Limb (tissue), 2 donors: Measurements from ENCODE around the gene TEPSIN.

Source experiments
- DNase-seq, 2 donors: peaks; one replicate each; pipeline ENCODE4 v3.0.0-alpha.2; 2016; ENCODE audit errors: extremely low spot score in 2 of 2

The TEPSIN gene

GRCh38 chr17:81198826-81199481, 39.9 kb downstream of the TEPSIN start:
- no peak for DNase-seq

GRCh38 chr17:81197831-81198490, 40.9 kb downstream of the TEPSIN start:
- no peak for DNase-seq

- DNase-seq, result no peak
These were observed 41.5 kb downstream of the TEPSIN start for GRCh38 chr17:81197409-81197795.

DNA sequence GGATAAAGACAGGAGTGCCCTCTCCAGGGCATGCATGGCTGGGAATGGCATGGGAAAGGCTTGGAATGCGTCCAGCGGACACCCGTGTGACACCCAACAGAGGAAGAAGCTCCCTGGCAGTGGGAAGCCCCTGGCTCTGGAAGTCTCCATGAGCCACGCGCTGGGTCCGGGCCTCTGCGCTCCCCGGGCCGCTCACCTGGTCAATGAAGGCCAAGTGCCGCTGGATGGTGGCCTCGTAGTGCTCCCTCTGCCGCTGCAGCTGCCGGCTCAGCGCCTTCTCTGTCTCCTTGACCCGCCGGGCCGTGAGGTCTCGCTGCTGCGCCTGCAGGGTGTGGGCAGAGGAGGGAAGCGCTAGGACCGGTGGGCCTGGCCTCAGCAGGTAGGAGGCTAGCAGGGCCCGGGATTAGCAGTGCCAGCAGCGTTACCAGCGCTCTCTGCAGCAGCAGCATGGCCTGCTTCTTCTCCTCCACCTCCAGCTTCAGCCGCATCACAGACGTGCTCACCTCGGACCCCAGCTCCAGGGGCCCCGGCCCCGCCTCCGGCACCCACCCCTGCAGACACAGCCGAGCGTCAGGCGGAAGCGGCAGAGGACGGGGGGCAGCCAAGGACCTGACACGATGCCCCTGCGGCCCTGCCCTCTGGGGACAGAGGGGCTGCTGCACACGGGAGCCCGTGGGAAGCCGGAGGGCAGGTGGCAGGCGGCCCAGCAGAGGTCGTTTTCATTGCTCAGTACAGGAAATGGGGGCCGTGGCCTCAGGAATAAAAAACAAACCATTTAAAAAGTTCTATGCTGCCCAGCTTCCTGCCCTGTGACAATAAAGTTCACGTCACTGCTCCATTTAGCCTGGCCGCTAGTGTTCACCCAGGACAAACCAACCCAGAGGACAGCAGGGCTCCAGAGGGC, 42.1 kb downstream of the TEPSIN start:
- no peak for DNase-seq

GRCh38 chr17:81195941-81196495, 42.8 kb downstream of the TEPSIN start:
- no peak for DNase-seq

GRCh38 chr17:81194941-81195901, 43.6 kb downstream of the TEPSIN start:
- no peak for DNase-seq

- no peak for DNase-seq
These were observed 44.6 kb downstream of the TEPSIN start for GRCh38 chr17:81194225-81194760.

DNA sequence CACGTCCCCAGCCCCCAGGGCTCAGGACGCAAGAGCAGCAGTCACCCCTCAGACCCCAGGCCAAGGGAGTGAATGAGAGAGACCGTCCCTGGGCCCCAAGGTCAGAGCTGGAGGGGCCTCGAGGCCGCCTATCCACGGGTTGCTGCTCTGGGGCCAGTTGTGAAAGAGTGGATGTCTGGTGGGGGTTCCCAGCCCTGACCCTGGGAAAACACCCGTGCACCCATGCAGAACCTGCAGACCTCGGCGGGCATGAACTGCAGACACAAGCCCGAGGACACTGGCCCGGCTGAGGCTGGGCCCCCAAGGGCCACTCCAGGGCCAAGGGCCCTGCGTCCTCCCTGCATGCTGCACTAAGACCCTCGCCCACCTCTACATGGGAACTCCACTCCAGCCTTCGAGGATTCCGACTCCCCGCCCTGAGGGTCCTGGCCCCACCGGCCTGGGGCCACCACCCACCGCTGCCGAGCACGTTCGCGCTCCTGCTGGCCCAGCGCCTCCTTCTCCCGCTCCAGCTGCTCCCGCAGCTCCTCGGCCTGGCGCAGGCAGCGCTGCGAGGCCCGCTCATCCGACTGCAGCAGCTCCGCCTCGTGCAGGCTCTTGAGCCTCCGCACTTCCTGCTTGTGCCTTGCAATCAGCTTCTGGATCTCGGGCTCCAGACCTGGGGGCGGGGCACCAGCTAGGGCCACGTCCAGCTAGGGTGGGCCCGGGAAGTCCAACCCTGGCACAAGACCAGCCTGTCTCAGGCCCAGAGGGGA, 45.2 kb downstream of the TEPSIN start:
- no peak for DNase-seq

- DNase-seq, result no peak
These were observed 45.8 kb downstream of the TEPSIN start for GRCh38 chr17:81193051-81193410.

DNA sequence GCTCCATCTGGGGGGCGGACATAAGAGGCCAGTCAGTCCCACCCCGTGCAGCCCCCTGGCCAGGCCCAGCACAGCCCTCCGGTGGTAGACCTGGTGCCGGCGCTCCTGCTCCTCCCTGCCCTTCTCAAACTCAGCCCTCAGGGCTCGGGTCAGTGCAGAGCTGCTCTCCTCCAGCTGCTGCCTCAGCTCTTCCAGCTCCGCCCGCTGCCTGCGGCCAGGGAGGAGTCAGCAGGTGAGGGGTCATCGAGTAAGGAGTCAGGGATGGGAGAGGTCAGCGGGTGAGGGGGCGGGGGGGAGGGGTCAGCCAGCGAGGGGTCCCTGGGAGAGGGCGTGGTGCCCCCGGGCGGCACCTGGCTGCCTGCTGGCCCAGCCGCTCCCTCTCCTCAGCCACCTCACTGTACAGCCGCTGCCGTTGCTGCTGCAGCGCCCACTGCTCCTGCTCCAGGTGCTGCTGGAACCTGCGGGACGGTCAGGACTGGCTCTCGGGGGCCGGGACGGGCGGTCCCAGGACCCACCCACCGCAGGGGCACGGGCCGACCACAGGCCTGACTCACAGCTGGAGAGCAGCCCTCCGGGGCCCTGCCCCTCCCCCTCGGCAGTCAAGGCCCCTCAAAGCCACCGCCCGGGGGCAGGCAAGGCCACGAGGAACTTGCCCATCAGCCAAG, 46.3 kb downstream of the TEPSIN start:
- no peak for DNase-seq

DNA sequence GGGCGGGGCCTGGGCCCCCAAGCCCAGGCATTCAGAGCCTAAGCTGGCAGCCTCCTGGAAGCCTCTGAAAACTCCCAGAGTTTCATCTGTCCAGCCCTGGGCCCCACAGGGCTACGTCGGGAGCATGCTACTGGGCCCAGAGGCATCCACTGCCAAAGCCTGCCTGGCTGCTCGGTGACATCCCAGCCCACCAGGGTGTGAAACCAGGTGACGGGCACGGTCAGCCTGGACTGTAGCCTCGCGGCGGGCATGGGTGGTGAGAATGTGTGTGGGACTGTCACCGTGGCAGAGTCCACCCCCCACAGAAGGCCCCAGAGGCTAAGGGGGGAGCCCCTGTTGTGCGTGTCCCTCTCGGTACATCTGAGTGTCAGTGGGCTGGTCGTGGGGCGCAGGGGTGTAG, 47.2 kb downstream of the TEPSIN start:
- DNase-seq, result no peak

DNA sequence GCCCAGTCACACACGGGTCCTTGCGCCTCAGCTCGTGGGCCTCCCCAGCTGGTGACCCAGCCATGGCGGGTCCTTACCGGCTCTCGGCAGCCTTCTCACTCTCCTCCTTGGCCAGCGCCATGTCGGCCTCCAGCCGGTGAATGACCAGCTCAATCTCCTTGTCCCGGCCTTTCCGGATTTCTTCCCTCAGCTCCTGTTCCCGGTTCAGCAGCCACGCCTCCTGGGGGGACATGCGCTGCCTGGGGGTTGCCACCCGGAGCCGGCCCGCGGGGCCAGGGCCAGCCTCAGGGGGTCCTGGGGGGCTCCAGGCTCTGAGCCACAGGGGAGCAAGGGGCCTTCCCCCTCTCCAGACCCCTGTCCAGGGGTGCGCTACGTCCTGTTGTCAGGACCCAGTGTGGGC, 47.7 kb downstream of the TEPSIN start:
- no peak for DNase-seq

DNA sequence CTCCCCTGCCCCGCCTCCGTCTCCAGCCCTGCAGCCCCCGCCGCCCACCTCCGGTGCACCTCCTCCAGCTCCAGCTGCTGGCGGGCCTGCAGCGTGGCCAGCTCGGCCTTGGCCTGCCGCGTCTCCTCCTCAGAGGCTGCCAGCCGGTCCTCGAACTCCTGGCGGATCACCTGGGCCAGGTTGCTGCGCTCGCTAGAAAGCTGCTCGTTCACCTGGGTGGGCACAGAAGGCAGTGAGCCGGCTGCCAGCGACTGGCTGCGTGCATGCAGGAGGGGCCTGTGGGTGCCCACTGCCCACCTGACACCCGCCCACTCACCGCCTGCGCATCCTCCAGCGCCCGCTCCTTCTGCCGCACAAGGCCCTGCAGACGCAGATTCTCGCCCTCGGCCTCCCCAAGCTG, 48.3 kb downstream of the TEPSIN start:
- DNase-seq, result no peak

- DNase-seq, result no peak
These were observed 49.0 kb downstream of the TEPSIN start for GRCh38 chr17:81189670-81190530.

DNA sequence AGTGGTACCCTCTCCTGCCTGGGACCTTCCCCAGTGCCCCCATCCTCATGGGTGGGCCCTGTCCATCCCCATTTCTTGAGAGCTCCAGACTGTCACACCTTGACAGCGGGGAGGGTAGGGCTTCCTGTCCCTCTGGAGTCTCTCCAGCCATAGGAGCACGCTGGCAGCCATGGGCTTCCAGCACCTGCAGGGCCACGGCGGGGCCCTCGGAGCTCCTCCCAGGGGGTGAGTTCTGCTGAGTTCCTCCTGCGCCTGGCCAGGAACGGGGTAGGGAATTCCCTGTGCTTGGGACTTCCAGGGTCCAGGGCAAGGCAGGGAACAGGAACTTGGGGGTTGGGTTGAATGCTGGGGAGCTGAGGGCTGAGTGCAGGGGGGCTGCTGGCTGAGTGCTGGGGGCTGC, 49.8 kb downstream of the TEPSIN start:
- no peak for DNase-seq

DNA sequence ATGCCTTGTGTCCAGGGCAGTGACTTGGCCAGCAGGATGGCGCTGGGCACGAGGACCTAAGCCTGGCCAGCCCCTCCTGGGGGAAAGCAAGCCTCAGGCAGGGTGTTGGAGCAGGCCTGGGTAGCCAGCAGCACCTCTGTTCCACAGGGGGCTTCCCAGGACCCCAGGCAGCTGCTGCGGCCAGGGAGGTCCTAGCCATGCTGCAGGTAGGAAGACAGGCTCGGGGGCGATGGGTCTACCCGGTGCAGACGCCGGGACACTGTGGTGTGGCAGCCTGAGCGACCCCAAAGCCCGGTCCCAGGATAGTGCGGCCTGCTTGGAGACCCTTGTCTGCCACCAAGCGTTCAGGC, 50.4 kb downstream of the TEPSIN start:
- DNase-seq, result no peak

DNA sequence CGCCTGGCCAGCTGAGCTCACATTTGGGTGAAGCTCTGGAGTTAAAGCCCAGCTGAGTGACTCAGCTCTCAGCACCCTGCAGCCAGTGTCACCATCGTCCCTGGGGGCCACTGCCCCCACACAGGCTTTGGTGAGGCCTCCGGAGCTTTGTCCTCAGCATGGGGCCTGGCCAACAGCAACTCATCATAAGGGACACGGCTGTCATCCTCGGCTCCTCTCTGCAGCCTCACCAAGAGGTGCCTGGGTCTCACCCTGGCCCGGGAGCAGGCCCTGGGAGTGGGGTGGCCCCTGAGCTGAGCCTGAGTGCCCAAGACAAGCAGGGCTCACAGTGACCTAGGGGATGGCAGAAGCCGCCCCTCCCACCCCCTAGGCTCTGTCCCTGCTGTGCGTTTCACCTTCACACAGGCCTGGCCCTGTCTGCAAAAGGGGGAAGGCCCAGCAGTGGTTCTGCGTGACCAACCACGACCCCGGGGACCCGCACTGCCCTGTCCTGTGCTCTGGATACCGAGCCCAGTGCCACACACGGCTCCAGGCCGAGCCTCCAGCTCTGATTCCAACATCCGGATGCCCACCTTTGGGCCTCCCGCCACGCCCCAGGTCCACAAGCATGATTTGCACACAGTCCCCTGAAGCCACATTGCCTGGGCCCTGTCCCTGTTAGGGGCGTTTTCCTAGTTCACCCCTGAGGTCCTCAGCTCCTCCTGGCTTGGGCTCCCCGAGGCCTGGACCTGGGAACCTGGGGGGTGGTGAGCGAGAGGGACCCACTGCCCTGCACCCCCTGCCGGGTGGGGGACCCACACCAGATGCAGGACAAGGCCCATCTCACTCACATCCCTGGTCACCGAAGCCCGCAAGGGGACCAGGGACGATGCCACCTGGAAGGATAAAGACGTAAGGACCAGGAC, 51.0 kb downstream of the TEPSIN start:
- no peak for DNase-seq

- DNase-seq, result no peak
These were observed 51.7 kb downstream of the TEPSIN start for GRCh38 chr17:81187120-81187519.
